Measurements from ENCODE around the gene IDUA.
"Not testable (repeated sequence)": the region's sequence is repeated elsewhere in the genome, so short reads cannot be mapped to it uniquely, and the experiment has no call there.

Gene IDUA

DNA sequence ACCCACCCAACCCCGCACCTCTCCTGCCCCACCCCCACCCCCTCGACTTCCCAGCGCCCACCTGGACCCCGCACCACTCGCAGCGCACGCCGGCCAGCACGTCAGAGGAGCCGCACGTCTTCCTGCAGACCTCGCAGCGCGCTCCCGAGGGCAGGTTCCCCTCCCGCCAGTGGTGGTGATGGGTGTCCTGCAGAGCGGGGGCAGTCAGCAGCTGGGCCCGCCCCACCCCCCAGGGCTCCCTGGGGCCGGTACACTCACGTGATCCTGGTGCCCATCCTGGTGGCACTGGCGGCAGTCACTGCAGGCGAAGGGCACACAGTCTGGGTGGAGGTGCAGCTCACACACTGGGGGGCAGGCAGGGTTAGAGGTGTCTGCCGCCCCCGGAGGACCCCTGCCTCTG lies 18.6 kb upstream of the IDUA start:
- DNase-seq, result no peak

DNA sequence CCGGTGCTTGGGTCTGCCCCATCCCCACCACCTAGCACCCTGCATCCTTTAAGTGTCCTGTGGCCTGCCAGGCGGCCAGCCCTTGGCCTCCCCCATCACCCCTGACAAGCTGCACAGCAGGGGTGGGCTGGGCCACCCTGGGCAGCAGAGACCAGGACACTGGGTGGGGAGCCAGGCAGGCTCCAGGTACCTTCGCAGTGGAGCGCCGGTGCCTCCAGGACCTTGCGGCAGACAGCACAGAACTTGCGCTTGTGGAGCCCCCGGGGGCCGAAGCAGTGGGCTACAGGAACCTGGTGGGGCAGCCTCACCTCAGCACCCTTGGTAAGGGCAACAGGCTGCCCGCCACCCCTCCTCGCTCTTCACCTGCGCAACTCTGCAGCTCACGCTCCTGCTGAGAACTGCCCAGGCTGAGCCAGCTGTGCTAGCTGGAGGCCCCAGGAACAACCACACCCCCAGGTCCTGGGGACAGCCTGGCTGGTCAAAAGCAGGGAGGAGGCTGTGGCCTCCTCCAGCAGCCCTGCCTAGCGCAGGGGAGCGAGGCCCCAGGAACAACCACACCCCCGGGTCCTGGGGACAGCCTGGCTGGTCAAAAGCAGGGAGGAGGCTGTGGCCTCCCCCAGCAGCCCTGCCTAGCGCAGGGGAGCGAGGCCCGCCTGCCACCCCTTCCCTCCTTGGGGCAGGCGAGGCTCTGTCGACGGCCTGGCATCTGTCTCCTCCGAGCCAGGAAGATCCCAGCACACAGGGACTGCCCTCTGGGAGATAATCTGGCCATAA lies 18.0 kb upstream of the IDUA start:
- no peak for DNase-seq

DNA sequence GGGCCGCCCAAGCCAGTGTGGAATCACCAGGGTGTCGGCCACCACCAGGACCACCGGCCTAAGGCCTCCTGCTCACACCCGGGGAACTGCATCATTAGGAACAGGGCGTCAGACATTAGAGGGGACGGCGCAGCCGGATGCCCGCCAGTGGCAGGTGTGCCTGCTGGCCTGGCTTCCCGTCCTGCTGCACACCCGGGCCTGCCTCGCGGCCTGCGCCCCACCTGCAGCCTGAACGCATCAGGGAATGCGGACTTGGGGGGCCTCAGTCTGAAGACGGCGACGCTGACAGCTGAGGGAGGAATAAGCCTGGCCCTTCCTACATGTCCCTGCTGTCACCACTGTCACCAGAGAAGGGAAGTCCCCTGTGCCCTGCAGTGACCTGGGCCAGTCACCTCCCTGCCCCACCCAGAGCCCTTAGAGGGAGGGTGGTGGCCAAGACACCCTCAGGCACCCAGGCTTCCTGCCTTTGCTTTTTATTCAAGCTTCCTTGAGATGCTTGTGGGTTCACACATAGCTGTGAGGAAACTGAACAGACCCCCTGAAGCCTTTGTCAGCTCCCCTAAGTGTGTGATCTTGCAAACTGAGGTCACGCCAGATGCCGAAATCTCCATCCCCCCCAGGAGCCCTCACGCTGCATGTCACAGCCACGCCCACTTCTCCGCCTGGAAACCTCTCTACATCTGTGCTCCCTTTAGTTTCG lies 16.6 kb upstream of the IDUA start:
- no peak for DNase-seq

DNA sequence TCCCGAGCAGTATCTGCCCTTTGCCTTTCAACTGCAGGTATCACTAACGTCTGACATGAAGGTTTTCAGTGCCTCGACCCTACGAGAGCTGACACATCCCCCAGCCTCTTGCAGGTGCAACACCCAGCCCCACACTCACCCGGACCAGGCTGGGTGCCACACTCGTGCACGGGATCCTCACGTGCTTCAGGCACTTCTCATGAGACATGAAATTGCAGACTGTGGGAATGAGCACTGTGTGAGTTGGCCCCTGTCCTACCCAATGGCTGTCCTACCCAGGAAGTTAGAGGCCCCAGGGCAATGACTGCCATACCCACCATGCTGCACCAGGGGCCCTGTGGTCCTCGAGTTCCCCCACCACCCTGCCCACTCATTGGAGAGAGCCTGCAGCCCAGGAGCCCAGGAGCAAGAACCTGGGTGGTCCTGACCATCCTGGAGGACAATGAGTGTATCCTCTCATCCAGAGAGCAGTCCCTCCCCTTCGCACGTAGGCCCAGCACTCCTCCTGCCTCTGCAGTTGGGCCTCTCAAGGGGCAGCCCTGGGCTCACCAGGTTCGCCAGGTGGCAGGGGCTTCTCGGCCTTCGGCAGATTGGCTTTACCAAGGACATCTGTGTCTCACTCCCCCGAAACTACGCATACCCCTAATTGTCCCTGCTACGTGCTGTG lies 15.9 kb upstream of the IDUA start:
- DNase-seq, result no peak

DNA sequence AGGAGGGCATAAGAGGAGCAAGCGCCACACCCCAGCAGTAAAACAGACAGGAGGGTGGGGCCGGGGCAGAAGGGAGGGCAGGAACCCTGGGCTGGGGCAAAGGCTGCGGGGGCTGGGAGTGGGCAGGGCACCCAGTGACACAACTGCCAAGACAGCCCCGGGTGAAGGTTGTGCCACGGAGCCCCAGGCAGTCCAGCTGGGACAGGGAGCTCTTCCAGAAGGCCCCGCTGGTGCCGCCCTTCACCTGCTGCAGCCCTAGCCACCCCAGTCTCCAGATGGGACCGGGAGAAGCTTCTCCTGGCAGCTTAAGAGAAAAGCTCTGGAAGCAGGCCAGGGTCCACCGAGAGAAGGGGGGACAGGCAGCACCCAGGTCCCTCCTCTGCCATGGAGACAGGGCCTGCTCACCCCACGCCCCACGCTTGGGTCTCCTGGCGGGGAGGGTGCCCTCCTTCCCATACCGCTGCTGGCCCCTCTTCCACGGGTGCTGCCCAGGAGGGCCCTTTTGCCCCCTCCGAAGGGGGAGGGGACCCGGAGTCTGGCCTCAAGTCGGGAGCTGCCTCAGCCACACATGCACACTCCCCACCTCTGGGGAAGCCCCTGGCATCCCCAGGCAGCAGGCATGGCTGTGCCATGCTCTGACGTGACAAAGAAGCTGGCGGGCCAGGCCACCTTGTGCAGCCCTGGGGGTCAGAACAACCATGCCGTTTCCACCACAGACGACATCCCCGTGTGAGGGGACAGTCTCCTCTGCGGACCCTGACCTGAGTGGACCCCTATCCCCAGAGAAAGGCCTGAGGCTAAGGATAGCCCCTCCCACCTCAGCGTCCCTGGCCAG lies 15.0 kb upstream of the IDUA start:
- DNase-seq, result no peak

DNA sequence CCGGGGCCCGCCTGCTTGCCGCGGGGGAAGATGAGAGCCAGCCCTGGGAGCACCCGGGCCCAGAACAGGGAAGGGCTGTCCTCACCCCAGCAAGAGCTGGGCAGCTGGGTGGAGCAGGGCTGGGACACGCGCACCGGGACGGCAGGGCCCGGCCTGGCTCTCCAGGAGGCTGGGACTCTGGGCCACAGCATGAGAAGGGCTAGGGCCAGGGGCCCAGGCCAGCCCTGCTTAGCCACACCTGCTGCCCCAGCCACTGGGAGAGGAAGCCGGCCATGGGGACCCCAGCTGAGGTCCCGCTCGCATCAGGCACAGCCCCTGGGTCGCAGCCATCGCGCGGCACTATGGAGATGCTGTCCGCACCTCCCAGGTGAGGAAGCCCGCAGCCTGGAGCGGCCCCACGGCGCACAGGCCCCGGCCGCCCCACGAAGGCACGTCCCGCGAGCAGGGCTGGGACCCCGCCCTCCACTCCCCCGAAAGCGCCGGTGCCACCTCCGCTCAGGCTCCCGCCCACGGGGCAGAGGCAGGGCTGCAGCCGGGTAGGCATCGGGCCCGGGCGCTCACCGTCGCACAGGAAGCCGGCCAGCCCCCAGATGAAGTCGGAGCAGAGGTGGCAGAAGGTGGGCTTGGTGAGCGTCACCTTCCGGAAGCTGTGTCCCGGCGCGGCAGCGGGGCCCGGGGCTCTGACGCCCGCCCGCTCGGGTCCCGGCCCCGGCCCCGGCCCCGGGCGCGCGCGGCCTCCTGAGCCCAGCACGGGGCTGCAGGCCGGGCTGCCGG lies 14.0 kb upstream of the IDUA start:
- DNase-seq, result peak; percentile 53

DNA sequence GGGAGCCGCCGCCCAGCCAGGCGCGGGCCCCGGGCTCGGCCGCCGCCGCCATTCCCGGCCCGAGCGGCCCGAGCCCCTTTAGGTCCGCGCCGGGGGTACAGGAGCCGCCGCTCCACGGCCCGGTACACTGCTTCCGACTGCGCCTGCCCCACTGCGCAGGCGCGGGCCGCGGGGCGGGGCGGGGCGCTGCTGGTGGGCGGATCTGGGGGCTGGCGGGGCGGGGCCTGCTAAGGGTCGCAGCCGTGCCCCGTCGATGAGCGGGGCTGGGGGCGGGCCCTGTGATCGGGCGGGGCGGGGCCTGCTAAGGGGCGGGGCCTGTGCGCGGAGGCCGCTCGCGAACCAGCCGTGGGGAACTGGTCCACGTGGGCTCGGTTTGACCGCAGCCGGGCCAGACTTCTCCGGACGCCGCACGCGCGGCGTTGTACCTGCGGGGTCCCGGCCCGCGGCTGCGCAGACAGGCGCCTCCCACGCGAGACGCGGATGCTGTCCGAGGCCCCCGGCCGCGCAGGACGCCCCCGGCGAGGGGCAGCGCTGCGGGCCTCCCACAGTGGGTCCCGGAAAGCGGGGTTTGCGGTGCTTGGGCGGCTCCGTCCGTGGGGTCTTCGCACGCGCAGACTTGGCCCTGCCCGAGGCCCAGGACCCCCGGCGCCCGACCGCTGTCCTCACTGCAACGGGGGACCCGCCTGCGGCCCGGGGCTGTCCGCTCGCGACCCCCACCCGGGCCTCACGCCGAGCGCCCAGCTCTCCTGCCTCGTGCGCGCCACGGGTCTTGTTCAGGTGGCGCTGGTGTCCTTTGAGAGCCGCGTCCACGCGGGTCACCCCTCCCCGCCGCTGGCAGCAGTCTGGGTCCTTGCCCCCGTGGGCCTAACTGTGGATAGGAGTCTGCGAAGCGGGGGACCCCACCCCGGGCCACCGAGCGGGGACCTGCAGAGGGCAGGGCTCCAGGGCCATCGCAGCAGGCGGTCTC lies 13.1 kb upstream of the IDUA start, which contains the start of gene DGKQ:
Gene DGKQ, minus strand, starts transcription at position 139 of the 967 bp plus-strand sequence. Its CDS starts 87 bp downstream, at position 52.
- peak; percentile 84 for DNase-seq

DNA sequence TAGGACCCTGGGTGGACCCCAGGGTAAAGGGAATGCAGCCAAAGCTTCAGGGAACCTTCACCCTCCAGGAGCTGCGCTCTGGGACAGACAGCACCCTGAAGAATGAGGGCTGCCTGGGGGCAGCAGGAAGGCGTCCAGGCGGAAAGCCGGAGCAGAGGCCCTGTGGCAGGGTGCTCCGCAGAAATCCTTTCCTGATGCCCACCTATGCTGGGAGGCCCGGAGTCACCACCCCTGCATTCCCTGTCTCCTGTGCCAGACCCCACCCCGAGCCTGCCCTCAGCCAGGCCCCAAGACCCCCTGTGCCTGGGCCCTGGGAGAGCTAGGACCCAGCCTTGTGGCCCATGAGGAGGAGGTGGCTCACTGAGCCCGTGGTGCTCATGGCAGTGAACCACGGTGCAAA lies 12.2 kb upstream of the IDUA start:
- no peak for DNase-seq

DNA sequence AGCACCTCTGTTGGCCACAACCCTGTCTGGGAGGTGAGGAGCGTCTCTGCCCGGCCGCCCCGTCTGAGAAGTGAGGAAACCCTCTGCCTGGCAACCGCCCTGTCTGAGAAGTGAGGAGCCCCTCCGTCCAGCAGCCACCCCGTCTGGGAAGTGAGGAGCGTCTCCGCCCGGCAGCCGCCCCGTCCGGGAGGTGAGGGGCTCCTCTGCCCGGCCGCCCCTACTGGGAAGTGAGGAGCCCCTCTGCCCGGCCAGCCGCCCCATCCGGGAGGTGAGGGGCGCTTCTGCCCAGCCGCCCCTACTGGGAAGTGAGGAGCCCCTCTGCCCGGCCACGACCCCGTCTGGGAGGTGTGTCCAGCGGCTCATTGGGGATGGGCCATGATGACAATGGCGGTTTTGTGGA lies 10.8 kb upstream of the IDUA start:
- DNase-seq, result not testable (repeated sequence)

DNA sequence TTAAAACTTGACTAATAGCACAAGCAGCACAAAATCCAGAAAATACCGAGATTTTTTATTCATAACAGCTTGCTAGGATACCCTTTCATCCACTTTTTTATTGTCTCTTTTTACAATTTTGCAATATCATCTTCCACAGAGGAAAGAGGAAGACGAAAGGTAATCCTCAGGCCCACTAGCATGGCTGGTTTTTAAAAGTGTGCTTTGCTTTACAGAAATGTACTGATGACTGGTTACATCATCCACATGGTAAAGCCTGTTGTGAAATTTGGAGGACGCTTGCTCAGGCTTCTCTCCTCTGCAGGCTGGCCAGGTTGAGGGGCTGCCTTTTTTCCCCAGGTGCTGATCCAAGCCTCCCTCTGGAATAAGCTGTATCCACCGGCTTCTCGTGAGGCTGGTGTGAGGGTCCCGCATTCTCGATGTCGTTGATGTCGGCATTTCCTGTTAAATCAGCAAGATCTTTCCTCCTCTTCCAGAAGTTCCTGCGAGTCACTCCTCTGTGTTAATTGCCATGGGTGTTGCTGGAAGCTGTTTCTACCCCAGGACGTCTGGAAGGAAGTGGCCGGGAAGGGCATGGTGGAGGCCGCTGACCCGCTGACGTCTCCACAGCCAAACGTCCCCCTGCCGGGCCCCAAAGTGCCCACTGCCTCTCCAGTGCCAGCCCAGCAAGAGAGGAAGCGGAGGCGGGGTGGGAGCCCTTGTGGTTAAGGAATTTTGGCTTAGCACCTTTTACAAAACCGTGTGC lies 7.7 kb upstream of the IDUA start:
- no peak for DNase-seq

DNA sequence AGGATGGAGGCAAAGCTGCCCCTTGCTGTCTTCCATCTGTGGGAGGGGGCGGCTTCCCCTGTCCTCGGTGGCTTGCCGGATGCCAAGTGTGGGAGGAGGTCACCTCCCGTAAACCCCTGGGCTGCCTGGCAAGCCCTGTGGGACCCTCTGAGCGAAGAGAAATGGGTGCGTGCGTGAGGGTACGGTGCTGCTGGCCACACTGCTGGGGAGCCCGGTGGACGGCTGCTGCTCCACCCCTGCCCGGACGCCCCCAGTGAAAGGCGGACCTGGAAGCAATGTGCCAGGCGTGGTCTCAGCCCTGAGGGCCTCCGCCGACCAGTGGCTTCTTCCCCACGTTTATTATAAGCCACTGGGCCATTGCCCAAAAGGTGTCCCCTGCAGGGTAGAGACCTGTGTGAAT lies 4.6 kb upstream of the IDUA start:
- no peak for DNase-seq

DNA sequence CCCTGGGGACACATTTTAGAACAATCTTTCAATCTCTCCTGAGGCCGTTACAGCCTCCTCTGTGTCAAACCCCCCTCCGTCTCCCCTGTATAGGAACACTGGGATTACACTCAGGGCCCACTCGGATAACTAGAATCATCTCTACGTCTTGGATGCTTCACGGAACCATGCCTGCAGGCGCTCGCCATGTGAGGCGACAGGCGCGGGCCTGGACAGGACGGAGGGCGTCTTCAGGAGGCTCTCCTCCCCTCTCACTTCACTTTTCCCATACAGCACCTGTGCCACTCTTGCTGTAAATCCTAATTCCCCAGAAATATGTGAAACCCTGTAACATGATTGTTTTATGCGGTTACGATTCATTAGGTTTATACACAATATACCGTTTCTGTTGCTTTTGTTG lies 4.0 kb upstream of the IDUA start:
- DNase-seq, result no peak

DNA sequence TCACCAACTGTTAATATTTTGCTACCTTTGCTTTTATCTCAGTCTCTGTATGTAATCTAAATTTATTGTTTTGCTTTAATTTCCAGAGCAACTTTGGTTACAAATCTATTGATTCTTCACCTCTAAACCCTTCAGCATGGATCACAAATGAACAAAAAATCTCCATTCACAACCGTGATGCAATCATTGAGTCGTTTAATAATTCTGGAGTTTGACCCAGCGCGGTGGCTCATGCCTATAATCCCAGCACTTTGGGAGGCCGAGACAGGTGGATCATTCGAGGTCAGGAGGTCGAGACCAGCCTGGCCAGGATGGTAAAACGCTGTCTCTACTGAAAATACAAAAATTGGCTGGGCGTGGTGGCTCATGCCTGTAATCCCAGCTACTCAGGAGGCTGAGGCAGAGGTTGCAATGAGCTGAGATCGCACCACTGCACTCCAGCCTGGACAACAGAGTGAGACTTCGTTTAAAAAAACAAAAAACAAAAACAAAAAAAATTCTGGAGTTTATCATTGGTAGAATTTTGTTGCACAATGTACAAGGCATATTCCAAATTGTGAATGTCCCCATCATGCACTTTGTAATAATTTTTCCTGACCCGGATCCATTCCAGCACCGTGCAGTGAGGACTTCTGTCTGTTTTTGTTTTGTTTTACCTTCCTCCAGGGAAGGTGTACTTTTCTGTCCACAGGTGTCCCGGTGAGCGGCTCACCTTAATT lies 2.3 kb upstream of the IDUA start:
- no peak for DNase-seq

DNA sequence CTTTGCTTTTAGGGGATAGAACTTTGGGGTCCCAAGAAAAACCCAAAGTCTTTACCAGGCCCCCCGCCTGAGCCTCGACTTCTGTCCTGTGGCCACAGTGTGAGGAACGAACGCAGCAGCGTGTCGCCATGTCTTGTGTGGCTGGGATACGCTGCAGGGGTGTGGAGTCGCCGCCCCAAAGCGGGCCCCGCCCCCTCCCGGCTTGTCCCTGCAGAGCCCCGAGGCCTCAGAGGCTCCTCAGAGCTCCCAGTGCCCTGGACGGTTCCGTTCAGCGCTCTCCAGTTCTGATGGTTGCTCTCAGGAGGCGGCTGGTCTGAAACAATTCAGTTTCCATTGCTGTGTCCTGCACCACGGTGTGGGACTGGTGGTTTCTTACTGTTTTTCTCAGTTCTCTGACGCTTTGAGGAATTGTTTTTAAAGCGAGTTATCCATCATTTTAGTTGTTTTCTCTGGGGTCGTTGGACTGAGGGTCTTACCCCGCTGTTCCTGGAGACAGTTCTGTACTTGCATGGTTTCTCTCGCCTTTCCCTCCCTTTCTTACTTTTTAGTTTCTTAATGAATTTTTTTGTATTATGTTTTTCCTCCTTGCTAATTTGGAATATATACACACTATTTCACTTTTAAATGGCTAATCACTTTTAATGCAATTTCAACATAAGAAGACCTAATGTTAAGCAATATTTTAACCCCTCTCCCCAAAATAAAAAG lies 1.6 kb upstream of the IDUA start:
- peak; percentile 77 for DNase-seq

DNA sequence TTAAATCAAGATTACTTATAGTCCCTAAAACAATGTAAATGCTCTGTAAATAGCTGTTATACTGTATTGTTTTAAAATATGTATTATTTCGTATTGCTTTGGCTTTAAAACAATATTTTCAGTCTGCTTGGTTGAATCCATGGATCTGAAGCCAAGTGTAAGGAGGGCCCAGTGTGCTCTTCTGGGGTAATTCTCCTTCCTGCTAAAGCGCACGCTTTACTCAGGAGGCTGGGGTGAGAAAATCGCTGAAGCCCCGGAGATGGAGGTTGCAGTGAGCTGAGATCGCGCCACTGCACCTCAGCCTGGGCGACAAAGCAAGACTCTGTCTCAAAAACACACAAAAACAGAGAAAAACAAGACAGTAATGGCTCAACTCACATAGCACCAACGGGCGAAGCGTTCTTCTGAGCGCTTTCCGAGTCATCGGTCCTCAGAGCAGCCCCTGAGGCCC lies 391 bp upstream of the IDUA start:
- DNase-seq, result no peak

DNA sequence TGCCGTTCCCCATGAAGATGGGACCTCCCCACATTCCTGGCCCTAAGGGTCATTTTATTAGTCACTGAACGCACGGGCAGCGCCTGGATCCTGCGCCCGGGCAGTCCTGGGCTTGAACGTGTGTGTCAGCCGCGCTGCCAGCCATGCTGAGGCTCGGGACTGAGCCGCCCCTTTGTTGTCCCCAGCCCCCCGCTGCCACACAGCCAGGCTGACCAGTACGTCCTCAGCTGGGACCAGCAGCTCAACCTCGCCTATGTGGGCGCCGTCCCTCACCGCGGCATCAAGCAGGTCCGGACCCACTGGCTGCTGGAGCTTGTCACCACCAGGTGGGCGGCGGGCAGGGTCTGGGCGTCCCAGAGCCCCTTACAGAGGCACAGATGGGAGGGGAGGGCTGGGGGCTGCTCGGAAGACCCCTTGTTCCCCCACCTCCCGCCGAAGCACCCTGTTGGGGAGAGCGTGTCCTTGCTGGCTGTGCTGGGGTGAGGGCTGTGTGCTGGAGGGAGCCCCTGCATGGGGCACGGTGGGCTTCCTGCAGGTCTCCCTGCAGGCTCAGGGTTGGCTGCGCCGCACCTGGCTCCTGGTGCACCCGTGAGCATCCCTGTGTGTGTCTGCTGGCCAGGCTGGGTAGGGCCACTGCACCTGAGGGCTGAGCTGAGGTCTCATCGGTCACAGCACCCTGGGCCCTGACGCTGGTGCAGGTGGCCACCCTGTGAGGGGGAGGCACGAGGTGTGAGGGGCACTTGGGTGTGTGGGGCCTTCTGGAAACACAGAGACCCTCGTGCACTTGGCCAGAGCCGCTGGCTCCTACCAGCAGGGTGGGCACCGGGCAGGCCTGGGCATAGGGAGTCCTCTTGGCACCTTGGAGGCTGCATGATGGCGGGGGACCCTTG lies 1.0 kb downstream of the IDUA start:
- DNase-seq, result no peak

Data from stimulated activated CD4-positive, alpha-beta T cell treated with anti-CD3 and anti-CD28 coated beads, Interleukin-4, amount 100 ng/mL, for 24 hours (primary cell).